ENCODE measurements around the gene CCDC6. TPM values are rescaled to one million over a fixed set of nuclear protein-coding genes. Genes with fewer than 3 reads are reported as not detected.
A peak's percentile ranks its signal among the peaks of the same experiment; 100 is the strongest.
"Not testable (repeated sequence)": the region's sequence is repeated elsewhere in the genome, so short reads cannot be mapped to it uniquely, and the experiment has no call there.

The CCDC6 gene
- total RNA-seq, 1 experiment from 2014 or later = 16.7 TPM

- DNase-seq (ENCODE audit: low spot score) = no peak
These were observed 482 bp downstream of the CCDC6 start for GRCh38 chr10:59905731-59906416.

GRCh38 chr10:59905066-59905730 lies 1.2 kb downstream of the CCDC6 start:
- DNase-seq (ENCODE audit: low spot score) = peak; percentile 11

- DNase-seq (ENCODE audit: low spot score) = no peak
These were observed 1.8 kb downstream of the CCDC6 start for GRCh38 chr10:59904426-59905065.

GRCh38 chr10:59903871-59904270 lies 2.5 kb downstream of the CCDC6 start:
- no peak for DNase-seq (ENCODE audit: low spot score)

GRCh38 chr10:59902016-59902415 lies 4.3 kb downstream of the CCDC6 start:
- no peak for DNase-seq (ENCODE audit: low spot score)

GRCh38 chr10:59901470-59901869 lies 4.9 kb downstream of the CCDC6 start:
- no peak for DNase-seq (ENCODE audit: low spot score)

GRCh38 chr10:59900048-59900727 lies 6.2 kb downstream of the CCDC6 start:
- no peak for DNase-seq (ENCODE audit: low spot score)

- DNase-seq (ENCODE audit: low spot score) = no peak
These were observed 8.1 kb downstream of the CCDC6 start for GRCh38 chr10:59898125-59898835.

- DNase-seq (ENCODE audit: low spot score) = no peak
These were observed 10.2 kb downstream of the CCDC6 start for GRCh38 chr10:59896191-59896590.

GRCh38 chr10:59895629-59896116 lies 10.7 kb downstream of the CCDC6 start:
- DNase-seq (ENCODE audit: low spot score) = no peak

- peak; percentile 73 for DNase-seq (ENCODE audit: low spot score)
These were observed 12.2 kb downstream of the CCDC6 start for GRCh38 chr10:59894114-59894513.

GRCh38 chr10:59892697-59893096 lies 13.7 kb downstream of the CCDC6 start:
- DNase-seq (ENCODE audit: low spot score) = no peak

- no peak for DNase-seq (ENCODE audit: low spot score)
These were observed 14.4 kb downstream of the CCDC6 start for GRCh38 chr10:59891936-59892335.

- no peak for DNase-seq (ENCODE audit: low spot score)
These were observed 15.0 kb downstream of the CCDC6 start for GRCh38 chr10:59891349-59891748.

- DNase-seq (ENCODE audit: low spot score) = no peak
These were observed 17.4 kb downstream of the CCDC6 start for GRCh38 chr10:59888781-59889435.

- no peak for DNase-seq (ENCODE audit: low spot score)
These were observed 18.2 kb downstream of the CCDC6 start for GRCh38 chr10:59887972-59888640.

- DNase-seq (ENCODE audit: low spot score) = no peak
These were observed 19.4 kb downstream of the CCDC6 start for GRCh38 chr10:59887006-59887405.

- no peak for DNase-seq (ENCODE audit: low spot score)
These were observed 20.8 kb downstream of the CCDC6 start for GRCh38 chr10:59885430-59886134.

GRCh38 chr10:59884893-59885292 lies 21.5 kb downstream of the CCDC6 start:
- not testable (repeated sequence) for DNase-seq (ENCODE audit: low spot score)

- no peak for DNase-seq (ENCODE audit: low spot score)
These were observed 24.7 kb downstream of the CCDC6 start for GRCh38 chr10:59881640-59882039.
